GM19023 (cell line): ENCODE measurements around the gene RNF169.
A peak's percentile ranks its signal among the peaks of the same experiment; 100 is the strongest.

ENCODE experiments used
- ATAC-seq: cut with Tn5 transposase; IDR thresholded peaks from one replicate; pipeline ENCODE4 v1.9.1; 2021; ENCODE audit warnings: mild to moderate bottlenecking, moderate library complexity; ENCODE audit not compliant: unreplicated experiment

Gene RNF169

GRCh38 chr11:74766905-74767304, 18.3 kb downstream of the RNF169 start:
- no peak for ATAC-seq

GRCh38 chr11:74768172-74768651, 19.6 kb downstream of the RNF169 start:
- ATAC-seq, result peak; percentile 66

DNA sequence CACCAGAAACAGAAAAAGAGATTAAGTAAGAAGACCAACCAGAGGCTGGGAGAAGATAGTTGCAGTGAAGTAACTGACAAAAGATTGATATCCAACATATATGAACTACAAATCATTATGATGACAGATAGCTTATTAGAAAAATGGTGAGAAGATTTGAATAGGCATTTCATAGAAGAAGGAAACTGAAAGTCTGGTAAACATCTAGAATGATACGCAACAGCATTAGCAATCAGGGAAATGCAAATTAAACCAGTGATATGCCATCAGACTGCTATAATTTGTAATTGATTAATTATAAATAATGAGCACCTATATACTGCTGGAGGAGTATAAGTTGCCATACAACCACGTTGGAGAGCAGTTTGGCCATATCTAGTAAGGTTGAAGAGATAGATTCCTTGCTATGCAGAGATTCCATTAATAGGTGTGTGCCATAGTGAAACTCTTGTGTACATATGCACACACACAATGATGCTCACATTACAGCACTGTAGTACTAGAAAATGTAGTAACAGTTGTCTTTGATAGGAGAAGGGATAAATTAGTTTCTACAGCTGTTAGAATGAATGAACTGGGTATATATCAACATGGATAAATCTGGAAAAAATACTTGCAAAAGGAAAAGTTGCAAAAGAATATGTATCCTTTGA, 20.5 kb downstream of the RNF169 start:
- ATAC-seq, result no peak

- no peak for ATAC-seq
These were observed 21.8 kb downstream of the RNF169 start for GRCh38 chr11:74770456-74770855.

GRCh38 chr11:74771139-74771538, 22.5 kb downstream of the RNF169 start:
- ATAC-seq, result no peak

DNA sequence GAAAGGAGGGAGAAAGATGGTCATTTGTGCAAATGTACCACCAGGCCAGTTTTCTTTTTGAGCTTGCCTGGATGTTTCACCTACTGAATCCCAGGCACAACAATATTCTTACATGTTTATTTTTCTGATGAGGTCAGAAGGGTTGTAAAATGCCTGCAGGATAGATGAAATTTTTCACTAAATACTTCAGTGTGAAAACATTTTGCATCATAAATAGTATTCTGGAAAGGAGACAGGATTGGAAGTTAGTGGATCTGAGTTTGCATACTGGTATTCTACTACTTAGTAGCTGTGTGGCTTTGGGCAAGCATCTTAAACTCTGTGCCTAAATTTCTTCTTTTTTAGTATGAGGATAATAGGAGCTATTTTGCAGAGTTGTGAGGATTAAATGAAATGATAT, 24.8 kb downstream of the RNF169 start:
- no peak for ATAC-seq

DNA sequence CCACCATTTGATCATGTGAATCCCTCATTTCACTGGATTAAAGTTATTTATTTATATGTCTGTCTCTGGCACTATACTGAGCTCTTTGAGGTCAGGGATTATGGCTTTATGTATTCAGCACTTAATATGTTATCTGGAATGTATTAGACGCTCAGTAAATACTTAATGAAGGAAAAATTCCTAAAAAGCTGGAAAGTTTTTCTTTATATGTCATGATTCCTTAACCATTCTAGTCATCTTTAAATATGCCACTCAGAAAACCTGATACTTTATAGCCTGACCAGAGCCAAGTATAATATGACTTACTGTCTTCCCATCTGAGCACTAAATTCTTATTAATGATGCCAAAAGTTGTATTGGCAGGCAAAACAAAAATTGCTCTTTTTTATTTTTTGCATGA, 27.1 kb downstream of the RNF169 start:
- no peak for ATAC-seq

GRCh38 chr11:74776546-74776945, 27.9 kb downstream of the RNF169 start:
- ATAC-seq, result no peak

DNA sequence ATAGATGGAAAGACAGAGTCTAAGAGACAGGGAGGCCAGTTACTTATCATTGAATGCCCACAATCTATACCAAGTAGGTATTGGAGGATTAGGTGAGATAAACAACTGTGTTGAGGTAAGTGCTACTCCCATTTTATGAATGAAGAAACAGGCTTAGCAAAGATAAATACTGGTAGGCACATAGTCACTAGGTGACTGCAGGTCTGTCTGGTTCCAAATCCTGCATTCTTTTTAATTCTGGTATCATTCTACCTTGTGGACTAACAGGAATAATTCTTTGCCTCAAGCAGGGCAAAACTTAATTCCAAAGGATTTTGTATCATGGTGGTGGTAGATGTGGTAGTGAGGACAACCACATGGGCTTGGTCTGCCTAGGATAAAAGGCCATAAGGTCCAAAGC, 28.4 kb downstream of the RNF169 start:
- ATAC-seq, result no peak

- no peak for ATAC-seq
These were observed 29.2 kb downstream of the RNF169 start for GRCh38 chr11:74777877-74778276.

DNA sequence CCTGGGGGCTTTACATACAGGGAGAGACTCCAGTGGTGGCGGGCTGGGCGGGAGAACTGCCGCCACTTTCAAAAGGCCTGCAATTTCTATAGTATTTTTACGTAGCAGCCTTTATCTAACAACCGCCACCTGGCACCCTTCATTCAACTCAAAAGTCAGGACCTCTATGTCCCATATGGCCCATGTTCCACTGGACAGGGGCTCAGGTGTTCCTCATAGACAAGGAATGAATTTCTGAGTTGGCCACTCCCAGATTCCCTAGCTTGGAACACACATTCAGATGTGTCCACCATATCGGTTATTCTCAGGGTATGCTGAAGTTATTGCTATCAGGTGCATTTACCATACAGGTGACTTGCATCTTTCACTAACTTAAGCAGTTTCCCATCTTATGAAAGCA, 29.9 kb downstream of the RNF169 start:
- no peak for ATAC-seq

DNA sequence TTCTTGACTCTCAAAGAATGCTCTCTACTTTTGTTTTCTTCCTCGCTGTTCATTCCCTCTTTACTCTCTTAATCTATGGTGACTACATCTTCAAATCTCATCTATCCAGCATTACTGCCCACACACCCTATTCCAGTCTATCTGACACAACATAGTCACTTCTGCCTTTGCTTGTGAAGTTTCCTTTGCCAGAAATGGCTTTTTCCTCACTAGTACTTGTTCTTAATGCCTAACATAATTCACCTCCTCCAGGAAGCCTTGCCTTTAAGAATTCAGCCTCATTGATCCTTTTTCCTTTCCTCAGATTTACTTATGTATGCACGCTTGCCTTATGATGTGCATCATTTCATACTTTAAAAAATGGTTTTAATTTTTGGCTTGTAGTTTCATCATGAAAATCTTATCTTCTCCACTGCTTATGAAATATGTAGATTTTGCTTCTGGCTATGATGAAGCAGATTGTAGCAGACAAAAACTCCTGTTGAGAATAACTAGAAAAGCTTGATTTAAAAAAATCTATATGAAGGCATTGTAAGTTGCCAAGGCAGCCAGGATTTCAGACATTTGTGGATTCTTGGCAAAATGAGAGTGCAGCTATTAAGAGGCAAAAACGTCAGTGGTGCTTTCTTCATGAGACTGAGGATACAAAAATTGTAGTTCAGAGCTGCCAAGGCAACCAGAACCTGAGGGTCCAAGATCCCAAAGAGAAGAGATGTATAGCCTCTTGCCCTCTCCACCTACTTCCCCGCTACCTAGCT, 31.8 kb downstream of the RNF169 start:
- no peak for ATAC-seq

GRCh38 chr11:74783241-74783871, 34.7 kb downstream of the RNF169 start:
- ATAC-seq, result no peak

DNA sequence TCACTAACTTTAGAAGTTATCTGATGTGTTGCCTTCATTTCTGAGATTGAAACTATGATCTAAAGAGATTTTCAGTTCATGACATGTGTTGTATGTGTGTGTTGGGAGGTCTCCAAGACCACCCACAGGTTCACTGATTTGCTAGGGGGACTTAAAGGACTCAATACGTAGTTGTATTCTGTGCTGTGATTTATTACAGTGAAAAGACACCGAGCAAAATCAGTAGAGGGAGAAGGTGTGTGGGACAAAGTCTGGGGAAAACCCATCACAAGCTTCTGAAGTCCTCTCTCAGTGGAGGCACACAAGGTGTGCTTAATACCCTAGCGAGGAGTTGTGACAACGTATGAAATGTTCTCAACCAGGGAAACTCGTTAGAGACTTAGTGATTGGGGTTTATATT, 35.6 kb downstream of the RNF169 start:
- no peak for ATAC-seq

GRCh38 chr11:74784726-74785125, 36.1 kb downstream of the RNF169 start:
- ATAC-seq, result no peak

- ATAC-seq, result no peak
These were observed 37.9 kb downstream of the RNF169 start for GRCh38 chr11:74786574-74786973.

DNA sequence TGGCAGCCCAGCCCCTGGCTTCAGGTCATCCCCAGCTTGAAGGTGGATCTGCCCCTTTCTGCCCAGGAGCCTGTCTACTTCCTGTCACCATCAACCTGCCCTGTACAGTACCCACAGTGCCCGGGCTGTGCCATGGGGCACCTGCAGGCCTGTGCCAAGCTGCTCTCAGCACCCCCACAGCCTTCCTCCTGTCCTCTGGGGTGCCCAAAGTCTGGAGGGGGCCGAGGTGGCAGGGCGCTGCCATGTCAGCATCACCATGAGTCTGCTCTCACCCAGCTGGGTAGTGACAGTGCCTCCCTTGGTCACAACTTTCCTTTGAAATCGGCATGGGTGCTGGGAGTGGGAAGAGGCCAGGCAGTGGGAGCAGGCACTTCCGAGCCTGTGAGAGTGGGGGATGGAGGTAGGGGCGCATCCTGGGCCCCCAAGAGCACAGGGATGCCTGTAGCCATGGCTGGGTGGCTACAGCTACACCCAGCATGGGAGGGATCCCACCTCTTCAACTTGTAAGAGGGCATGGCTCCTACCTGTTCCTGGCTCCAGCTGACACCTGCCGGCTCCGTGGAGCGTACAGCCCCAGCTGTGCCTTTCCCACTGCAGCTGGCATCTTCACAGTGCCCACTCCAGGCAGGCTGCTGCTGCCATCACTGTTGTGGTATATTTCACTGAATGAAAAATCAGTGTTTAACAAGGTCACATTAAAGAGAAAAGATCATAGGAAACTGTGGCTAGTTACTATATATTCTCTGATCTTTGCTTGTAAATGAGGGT, 42.9 kb downstream of the RNF169 start:
- ATAC-seq, result no peak

DNA sequence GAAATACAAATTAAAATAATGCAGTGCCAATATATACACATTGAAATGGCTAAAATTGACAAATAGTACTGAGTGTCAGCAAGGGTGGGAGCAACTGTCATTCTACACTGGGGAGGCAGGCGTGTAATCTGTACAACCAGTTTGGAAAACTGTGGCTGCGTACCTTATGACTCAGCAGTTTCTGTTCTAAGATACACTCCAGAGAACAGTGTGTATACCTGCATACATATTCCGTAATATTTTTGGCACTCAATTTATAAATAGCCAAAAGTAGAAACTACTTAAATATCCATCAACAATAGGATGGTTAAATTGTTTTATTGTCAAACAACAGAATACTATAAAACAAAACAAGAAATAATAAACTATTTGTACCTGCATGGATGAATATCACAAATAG, 57.6 kb downstream of the RNF169 start:
- no peak for ATAC-seq

DNA sequence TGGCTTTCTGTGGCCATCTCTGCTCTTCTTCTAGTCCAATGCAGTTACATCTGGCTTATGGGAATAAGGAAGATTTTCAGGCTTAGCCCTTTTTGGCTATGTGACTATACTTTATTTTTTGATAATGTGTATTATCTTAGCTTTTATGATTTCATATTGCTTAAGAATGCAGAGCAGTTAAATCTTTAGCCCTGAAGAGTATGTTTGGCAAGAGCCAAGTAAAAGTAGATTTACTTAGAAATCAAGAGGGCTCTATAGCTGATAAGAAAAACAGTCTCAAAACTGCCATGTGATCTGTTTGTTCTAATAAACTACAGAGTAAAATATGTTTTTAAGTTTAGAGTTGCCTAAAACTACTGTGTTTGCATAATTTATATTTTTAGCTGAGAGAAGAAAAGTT, 61.2 kb downstream of the RNF169 start:
- no peak for ATAC-seq

- ATAC-seq, result no peak
These were observed 67.3 kb downstream of the RNF169 start for GRCh38 chr11:74815966-74816365.

GRCh38 chr11:74816664-74817063, 68.0 kb downstream of the RNF169 start:
- ATAC-seq, result no peak
